Osteoblast (primary cell): ENCODE results near the gene CYS1. TPM values are rescaled to one million over a fixed set of nuclear protein-coding genes. Genes with fewer than 3 reads are reported as not detected.

ENCODE experiments used
- DNase-seq: peaks from one replicate; pipeline ENCODE4 v3.0.0; 2011; ENCODE audit warnings: low spot score, mixed read lengths; ENCODE audit not compliant: insufficient read length; ENCODE audit errors: missing footprints
- H2AFZ ChIP-seq: 2 replicates; pipeline ENCODE4 v1.6.0; 2011; ENCODE audit warnings: mild to moderate bottlenecking, low read length
- H3K27ac ChIP-seq: 2 replicates; pipeline ENCODE4 v1.5.1; 2011; ENCODE audit warnings: mild to moderate bottlenecking, low read depth, low read length, moderate library complexity
- H3K27me3 ChIP-seq: 2 replicates; pipeline ENCODE4 v1.6.0; 2012; ENCODE audit warnings: mild to moderate bottlenecking, control low read depth, inconsistent platforms, low read length, moderate library complexity; ENCODE audit not compliant: insufficient read depth
- H3K36me3 ChIP-seq: 2 replicates; pipeline ENCODE4 v1.5.1; 2011; ENCODE audit warnings: mild to moderate bottlenecking, low read length, control low read depth, moderate library complexity; ENCODE audit not compliant: insufficient read depth
- H3K4me1 ChIP-seq: 2 replicates; pipeline ENCODE4 v1.5.1; 2011; ENCODE audit warnings: mild to moderate bottlenecking, low read length, control low read depth, moderate library complexity; ENCODE audit not compliant: insufficient read depth
- H3K4me2 ChIP-seq: 2 replicates; pipeline ENCODE4 v1.6.0; 2011; ENCODE audit warnings: mild to moderate bottlenecking, low read length; ENCODE audit not compliant: insufficient read depth
- H3K4me3 ChIP-seq: fragments of 200-600 bp; sonication (generic); 3 replicates; pipeline ENCODE4 v1.5.1; 2012; ENCODE audit warnings: mild to moderate bottlenecking, low read length, inconsistent platforms; ENCODE audit not compliant: insufficient read depth
- H3K79me2 ChIP-seq: 2 replicates; pipeline ENCODE4 v1.6.0; 2012; ENCODE audit warnings: mild to moderate bottlenecking, low read length, control low read depth, inconsistent platforms; ENCODE audit not compliant: insufficient read depth
- H3K9me3 ChIP-seq: 2 replicates; pipeline ENCODE4 v1.5.1; 2011; ENCODE audit warnings: low read depth, low read length, control low read depth
- H4K20me1 ChIP-seq: 2 replicates; pipeline ENCODE4 v1.6.0; 2012; ENCODE audit warnings: mild to moderate bottlenecking, low read length, control low read depth; ENCODE audit not compliant: insufficient read depth
- total RNA-seq: library from RNA; depleted of rRNA; stranded (reverse); fragments of >200 nt; gene quantifications from 2 replicates; pipeline ENCODE4 v1.2.3, GENCODE V29; 2012
- TF ChIP-seq, protein P1 (sequence below): IDR thresholded peaks from 2 replicates; pipeline ENCODE4 v1.5.1; 2011; ENCODE audit warnings: mild to moderate bottlenecking, low read depth, low read length, moderate library complexity; ENCODE audit errors: extremely low read depth

Gene CYS1
- total RNA-seq, 1 donor = 0.36 TPM

DNA sequence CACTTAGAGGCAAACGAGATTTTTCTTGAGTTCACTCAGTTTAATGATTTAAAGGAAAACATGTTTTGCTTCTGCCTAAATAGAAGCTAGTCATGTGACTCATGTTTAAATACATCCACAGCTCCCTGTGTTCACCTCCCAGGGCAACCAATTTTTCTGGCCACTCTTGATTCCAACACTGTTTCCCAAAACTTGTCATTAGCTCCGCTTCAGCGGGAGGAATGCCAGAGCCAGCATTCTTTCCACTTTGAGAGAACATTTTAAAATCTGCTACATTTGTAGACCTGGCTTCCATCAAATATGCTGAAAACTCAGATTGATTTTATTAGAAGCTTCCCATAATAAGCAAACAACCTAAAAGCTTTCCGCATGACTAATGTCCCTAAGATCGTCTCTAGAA lies 2.8 kb upstream of the CYS1 start:
- TF ChIP-seq, protein P1, sequence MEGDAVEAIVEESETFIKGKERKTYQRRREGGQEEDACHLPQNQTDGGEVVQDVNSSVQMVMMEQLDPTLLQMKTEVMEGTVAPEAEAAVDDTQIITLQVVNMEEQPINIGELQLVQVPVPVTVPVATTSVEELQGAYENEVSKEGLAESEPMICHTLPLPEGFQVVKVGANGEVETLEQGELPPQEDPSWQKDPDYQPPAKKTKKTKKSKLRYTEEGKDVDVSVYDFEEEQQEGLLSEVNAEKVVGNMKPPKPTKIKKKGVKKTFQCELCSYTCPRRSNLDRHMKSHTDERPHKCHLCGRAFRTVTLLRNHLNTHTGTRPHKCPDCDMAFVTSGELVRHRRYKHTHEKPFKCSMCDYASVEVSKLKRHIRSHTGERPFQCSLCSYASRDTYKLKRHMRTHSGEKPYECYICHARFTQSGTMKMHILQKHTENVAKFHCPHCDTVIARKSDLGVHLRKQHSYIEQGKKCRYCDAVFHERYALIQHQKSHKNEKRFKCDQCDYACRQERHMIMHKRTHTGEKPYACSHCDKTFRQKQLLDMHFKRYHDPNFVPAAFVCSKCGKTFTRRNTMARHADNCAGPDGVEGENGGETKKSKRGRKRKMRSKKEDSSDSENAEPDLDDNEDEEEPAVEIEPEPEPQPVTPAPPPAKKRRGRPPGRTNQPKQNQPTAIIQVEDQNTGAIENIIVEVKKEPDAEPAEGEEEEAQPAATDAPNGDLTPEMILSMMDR = no peak
- Histone ChIP-seq H3K27me3 (peaks cover 71% of the 10 kb centered on the region), H3K36me3 (no peaks in the 10 kb centered on the region), H3K4me2 (no peak overlapping the region), H3K27ac (no peak overlapping the region), H3K4me3 (no peak overlapping the region), H2AFZ (no peak overlapping the region), H3K79me2 (no peaks in the 10 kb centered on the region), H3K9me3 (no peaks in the 10 kb centered on the region), H4K20me1 (no peaks in the 10 kb centered on the region), H3K4me1 (peaks cover 7% of the 10 kb centered on the region)
- DNase-seq = peak; percentile 59

- TF ChIP-seq, protein P1 = no peak
- Histone ChIP-seq H3K4me1 (peaks cover 7% of the 10 kb centered on the region), H3K9me3 (no peaks in the 10 kb centered on the region), H3K36me3 (no peaks in the 10 kb centered on the region), H3K27me3 (peaks cover 73% of the 10 kb centered on the region), H4K20me1 (no peaks in the 10 kb centered on the region), H2AFZ (no peak overlapping the region), H3K4me3 (no peak overlapping the region), H3K4me2 (peak overlapping the region; percentile 23), H3K27ac (no peak overlapping the region), H3K79me2 (no peaks in the 10 kb centered on the region)
- peak; percentile 88 for DNase-seq
Observed at GRCh38 chr2:10080536-10081304, 509 bp upstream of the CYS1 start.

DNA sequence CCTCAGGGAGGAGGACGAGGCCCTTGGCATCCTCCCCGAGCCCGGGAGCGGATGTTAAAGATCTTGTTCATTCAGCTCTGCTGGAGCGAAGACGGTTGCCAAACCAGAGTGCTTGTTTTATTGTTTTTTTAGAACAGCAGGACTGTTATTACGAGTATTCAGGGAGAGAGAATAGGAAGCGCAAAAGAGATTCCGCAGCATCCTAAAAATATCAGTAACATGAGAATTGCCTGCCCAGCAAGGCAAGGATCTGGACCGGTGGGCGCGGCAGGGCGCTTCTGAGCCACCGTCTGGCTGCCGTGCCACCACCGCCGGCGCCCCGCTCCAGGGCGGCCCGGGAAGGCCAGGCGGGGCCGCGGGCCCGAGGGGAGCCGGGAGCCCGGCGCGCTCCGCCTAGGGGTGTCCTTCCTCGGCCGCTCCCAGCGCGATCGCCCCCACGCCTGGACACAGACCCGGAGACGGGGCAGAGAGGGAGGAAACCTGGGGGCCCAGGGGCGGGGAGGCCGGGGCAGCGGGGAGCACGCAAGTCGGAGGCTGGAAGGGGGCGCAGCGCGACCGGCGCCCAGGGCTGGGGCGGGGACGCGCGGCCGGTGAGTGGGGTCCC lies 843 bp downstream of the CYS1 start:
- Histone ChIP-seq H3K27ac (no peak overlapping the region), H3K9me3 (no peaks in the 10 kb centered on the region), H2AFZ (peak overlapping the region; percentile 87), H4K20me1 (no peaks in the 10 kb centered on the region), H3K4me3 (peak overlapping the region; percentile 69), H3K79me2 (no peaks in the 10 kb centered on the region), H3K4me2 (peak overlapping the region; percentile 84), H3K36me3 (no peaks in the 10 kb centered on the region), H3K4me1 (peaks cover 7% of the 10 kb centered on the region), H3K27me3 (peaks cover 61% of the 10 kb centered on the region)
- TF ChIP-seq, protein P1 = no peak
- peak; percentile 98 for DNase-seq

DNA sequence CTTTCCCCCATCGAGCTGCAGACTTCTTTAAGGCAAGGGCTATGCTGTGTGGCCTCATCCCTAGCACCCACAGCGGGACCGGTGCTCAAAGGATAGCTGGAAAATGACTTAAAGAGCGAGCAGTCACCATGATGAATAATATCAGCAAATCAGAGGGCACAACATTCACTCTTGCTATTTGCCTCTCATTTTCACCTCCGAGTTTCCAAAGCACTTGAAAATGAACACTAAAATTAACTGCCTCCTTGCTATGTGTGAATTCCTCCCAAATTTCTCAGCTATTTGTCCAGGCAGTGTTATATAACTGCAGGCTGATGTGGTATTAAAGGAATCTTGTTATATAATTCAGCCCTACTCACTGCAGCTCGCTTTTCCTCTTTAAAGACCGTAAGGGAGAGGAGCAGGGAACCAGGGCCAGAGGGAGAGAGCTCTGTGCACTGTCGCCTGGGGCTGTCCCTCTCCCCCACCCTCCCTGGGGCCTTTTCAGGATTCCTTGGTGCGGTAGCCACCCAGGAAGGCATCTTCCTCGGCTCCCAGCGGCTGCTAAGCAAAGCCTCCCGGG lies 1.4 kb downstream of the CYS1 start:
- Histone ChIP-seq H2AFZ (peak overlapping the region; percentile 87), H3K9me3 (no peaks in the 10 kb centered on the region), H4K20me1 (no peaks in the 10 kb centered on the region), H3K79me2 (no peaks in the 10 kb centered on the region), H3K36me3 (no peaks in the 10 kb centered on the region), H3K27ac (no peak overlapping the region), H3K4me1 (peaks cover 7% of the 10 kb centered on the region), H3K27me3 (peaks cover 61% of the 10 kb centered on the region), H3K4me2 (peak overlapping the region; percentile 84), H3K4me3 (peak overlapping the region; percentile 69)
- no peak for DNase-seq
- TF ChIP-seq, protein P1 = no peak
